ENCODE results near the gene RTN4RL2. TPM values are rescaled to one million over a fixed set of nuclear protein-coding genes. Genes with fewer than 3 reads are reported as not detected.

Gene RTN4RL2
- total RNA-seq, 1 donor from 2014 or later: 0.62 TPM

DNA sequence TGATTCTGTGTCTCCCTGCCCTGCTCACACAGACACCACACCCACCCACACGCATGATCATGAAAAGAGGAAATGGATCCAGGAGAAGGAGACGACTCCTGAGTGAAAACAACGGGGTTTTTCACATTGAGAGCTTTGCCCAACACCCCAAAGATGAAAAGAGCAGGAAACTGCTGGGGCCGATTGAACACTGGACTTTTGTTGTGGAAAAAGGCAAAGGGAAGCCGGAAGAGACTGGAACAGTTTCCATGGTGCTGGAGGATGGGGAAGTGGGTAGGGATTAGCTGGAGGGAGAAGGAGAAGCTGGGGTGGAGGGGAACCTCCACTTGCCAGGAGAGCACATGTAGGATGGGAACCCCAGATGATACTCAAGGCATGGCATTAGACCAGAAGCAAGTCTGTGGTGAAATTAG lies 28.2 kb upstream of the RTN4RL2 start:
- Mint-ChIP-seq H3K36me3 (ENCODE audit: low read depth, unreplicated experiment) (no peaks in the 10 kb centered on the region), H3K4me3 (ENCODE audit: unreplicated experiment) (no peak overlapping the region), H3K27me3 (ENCODE audit: unreplicated experiment) (peaks cover 3% of the 10 kb centered on the region), H3K9me3 (ENCODE audit: unreplicated experiment) (no peaks in the 10 kb centered on the region), H3K4me1 (ENCODE audit: unreplicated experiment) (peaks cover 22% of the 10 kb centered on the region), H3K27ac (ENCODE audit: unreplicated experiment) (peak overlapping the region; percentile 71)
- TF ChIP-seq, protein P1, sequence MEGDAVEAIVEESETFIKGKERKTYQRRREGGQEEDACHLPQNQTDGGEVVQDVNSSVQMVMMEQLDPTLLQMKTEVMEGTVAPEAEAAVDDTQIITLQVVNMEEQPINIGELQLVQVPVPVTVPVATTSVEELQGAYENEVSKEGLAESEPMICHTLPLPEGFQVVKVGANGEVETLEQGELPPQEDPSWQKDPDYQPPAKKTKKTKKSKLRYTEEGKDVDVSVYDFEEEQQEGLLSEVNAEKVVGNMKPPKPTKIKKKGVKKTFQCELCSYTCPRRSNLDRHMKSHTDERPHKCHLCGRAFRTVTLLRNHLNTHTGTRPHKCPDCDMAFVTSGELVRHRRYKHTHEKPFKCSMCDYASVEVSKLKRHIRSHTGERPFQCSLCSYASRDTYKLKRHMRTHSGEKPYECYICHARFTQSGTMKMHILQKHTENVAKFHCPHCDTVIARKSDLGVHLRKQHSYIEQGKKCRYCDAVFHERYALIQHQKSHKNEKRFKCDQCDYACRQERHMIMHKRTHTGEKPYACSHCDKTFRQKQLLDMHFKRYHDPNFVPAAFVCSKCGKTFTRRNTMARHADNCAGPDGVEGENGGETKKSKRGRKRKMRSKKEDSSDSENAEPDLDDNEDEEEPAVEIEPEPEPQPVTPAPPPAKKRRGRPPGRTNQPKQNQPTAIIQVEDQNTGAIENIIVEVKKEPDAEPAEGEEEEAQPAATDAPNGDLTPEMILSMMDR (IDR thresholded peaks at IDR 0.05; ENCODE audit: unreplicated experiment): no peak
- DNase-seq (ENCODE audit: low spot score): no peak

DNA sequence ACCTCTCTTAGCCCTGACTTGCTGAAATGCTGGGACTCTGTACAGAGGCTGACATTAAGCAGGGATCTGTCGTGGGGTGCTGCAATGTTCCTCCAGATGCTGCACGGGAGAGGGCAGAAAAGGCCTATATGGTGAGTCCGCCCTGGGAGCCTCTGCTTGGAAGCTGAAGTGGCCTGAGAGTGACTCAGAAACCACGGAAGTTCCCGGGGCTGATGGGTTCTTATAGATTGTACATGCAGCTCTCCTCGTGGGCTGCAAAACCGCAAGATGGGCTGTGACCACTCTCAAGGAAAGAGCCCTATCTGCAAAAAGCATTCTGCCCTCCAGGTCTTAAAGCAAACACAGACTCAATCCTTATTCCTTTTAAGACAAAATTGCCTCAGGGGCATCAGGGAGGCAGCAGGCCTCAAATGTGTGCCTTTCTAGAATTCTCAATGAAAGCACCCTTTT lies 27.6 kb upstream of the RTN4RL2 start:
- Mint-ChIP-seq H3K27me3 (ENCODE audit: unreplicated experiment) (peaks cover 3% of the 10 kb centered on the region), H3K27ac (ENCODE audit: unreplicated experiment) (no peak overlapping the region)

DNA sequence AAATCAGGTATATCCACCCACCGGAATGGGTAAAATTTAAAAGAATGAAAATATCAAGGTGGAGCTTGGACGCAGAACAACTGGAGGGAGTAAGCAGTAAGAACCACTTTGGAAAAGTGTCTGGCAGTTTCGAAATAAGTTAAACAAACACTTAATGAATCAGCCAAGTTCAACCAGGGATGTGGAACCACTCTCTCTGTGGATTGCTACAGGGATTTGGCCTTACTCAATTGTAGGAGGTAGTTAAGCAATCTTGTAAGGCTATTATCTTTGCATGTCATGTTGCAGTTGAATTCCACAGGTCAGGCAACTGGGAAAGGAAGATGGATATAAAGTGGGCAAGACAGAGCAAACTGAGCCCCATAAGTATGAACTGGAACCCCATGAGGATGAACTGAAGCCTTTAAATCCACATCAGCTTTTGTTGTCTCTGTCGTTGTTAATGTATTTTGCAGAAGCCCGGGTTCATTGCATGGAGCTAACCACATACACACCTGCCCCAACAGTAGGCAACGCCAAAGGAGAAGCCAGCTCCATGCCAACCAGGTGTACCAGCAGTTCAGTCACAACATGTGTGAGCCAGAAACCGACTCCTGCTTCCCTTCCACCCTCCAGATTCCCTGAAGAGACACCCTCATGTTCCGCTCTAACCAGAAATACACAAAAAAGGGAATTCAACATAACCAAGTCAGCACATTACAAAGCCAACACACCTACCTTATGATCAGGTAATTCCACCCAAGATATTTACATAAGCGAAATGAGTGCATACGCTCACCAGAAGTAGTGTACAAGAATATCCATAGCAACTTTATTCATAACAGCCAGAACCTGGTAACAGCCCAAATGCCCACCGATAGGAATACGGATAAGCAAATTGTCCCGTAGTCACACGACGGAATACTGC lies 25.4 kb upstream of the RTN4RL2 start:
- Mint-ChIP-seq H3K4me3 (ENCODE audit: unreplicated experiment) (no peak overlapping the region), H3K36me3 (ENCODE audit: low read depth, unreplicated experiment) (no peaks in the 10 kb centered on the region), H3K4me1 (ENCODE audit: unreplicated experiment) (peaks cover 19% of the 10 kb centered on the region), H3K27me3 (ENCODE audit: unreplicated experiment) (peaks cover 8% of the 10 kb centered on the region), H3K9me3 (ENCODE audit: unreplicated experiment) (no peaks in the 10 kb centered on the region), H3K27ac (ENCODE audit: unreplicated experiment) (no peak overlapping the region)
- TF ChIP-seq, protein P1 (IDR thresholded peaks at IDR 0.05; ENCODE audit: unreplicated experiment): no peak
- DNase-seq (ENCODE audit: low spot score): no peak

More for the DNA sequence above, 27.6 kb upstream of the RTN4RL2 start:
- H3K4me1 Mint-ChIP-seq (ENCODE audit: unreplicated experiment): peaks cover 19% of the 10 kb centered on the region
- TF ChIP-seq, protein P1 (IDR thresholded peaks at IDR 0.05; ENCODE audit: unreplicated experiment): no peak
- H3K36me3 Mint-ChIP-seq (ENCODE audit: low read depth, unreplicated experiment): no peaks in the 10 kb centered on the region
- H3K4me3 Mint-ChIP-seq (ENCODE audit: unreplicated experiment): no peak overlapping the region
- H3K9me3 Mint-ChIP-seq (ENCODE audit: unreplicated experiment): no peaks in the 10 kb centered on the region
- DNase-seq (ENCODE audit: low spot score): no peak

DNA sequence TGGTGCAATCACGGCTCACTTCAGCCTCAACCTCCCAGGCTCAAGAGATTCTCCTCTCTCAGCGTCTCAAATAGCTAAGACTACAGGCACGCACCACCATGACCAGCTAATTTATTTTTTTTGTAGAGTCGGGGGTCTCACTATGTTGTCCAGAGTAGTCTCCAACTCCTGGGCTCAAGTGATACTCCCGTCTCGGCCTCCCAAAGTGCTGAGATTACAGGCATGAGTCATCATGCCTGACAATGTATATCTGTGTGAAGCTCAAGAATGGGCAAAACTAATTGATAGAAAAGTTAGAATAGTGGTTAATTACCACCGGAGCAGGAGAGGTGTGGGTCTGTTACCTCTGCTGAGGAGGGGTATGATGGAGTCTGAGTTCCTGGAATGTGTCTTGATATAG lies 24.3 kb upstream of the RTN4RL2 start:
- TF ChIP-seq, protein P1 (IDR thresholded peaks at IDR 0.05; ENCODE audit: unreplicated experiment): no peak
- H3K4me1 Mint-ChIP-seq (ENCODE audit: unreplicated experiment): peaks cover 15% of the 10 kb centered on the region
- H3K9me3 Mint-ChIP-seq (ENCODE audit: unreplicated experiment): no peaks in the 10 kb centered on the region
- DNase-seq (ENCODE audit: low spot score): no peak
- no peak overlapping the region for H3K4me3 Mint-ChIP-seq (ENCODE audit: unreplicated experiment)
- no peak overlapping the region for H3K27ac Mint-ChIP-seq (ENCODE audit: unreplicated experiment)
- no peaks in the 10 kb centered on the region for H3K36me3 Mint-ChIP-seq (ENCODE audit: low read depth, unreplicated experiment)
- H3K27me3 Mint-ChIP-seq (ENCODE audit: unreplicated experiment): peaks cover 8% of the 10 kb centered on the region
